H1 (cell line): ENCODE results near the gene AHSP. TPM values are rescaled to one million over a fixed set of nuclear protein-coding genes. Genes with fewer than 3 reads are reported as not detected.

Experiments used
- CTCF ChIA-PET: fragments of 300-600 bp; sonication (Branson Sonifier 250); formaldehyde crosslinking; loops from one replicate; lab custom pipeline; 2021; ENCODE audit not compliant: partially characterized antibody; lab: Charles Lee
- POLR2A ChIA-PET: fragments of 300-600 bp; sonication (Branson Sonifier 250); formaldehyde crosslinking; loops from one replicate; lab custom pipeline; 2021; ENCODE audit warnings: inconsistent platforms; ENCODE audit not compliant: partially characterized antibody; lab: Charles Lee
- DNase-seq, 2 experiments: peaks; one replicate each; pipeline versions ENCODE4 v3.0.0 to v3.0.0-alpha.2; 2010 to 2022; ENCODE audit warnings: low spot score in 2 of 2, low read depth in 1 of 2, mixed read lengths in 1 of 2
- FAIRE-seq: peaks from 2 replicates; lab custom pipeline; 2011; peaks lifted over from hg19 to GRCh38; lab: Jason Lieb, UNC
- H2AFZ ChIP-seq: 2 replicates; pipeline ENCODE4 v1.8.1; 2012; ENCODE audit warnings: low read length, inconsistent platforms
- H2AK5ac ChIP-seq: 2 replicates; pipeline ENCODE4 v1.6.1; 2013; ENCODE audit warnings: low read depth, low read length
- H2BK120ac ChIP-seq: replicated peaks from 2 replicates; pipeline ENCODE3; 2013; ENCODE audit warnings: low read depth, low read length, inconsistent platforms
- H2BK12ac ChIP-seq: 2 replicates; pipeline ENCODE4 v1.6.1; 2013; ENCODE audit warnings: low read depth, low read length
- H2BK15ac ChIP-seq: 2 replicates; pipeline ENCODE4 v1.6.1; 2013; ENCODE audit warnings: low read length
- H2BK20ac ChIP-seq: 2 replicates; pipeline ENCODE4 v1.6.1; 2013; ENCODE audit warnings: low read length
- H2BK5ac ChIP-seq: 2 replicates; pipeline ENCODE4 v1.6.1; 2013; ENCODE audit warnings: low read depth, low read length
- H3K14ac ChIP-seq: 2 replicates; pipeline ENCODE4 v1.6.1; 2013; ENCODE audit warnings: inconsistent platforms; ENCODE audit not compliant: insufficient read length
- H3K18ac ChIP-seq: 2 replicates; pipeline ENCODE4 v1.6.1; 2013; ENCODE audit warnings: low read length; ENCODE audit errors: extremely low read depth
- H3K23ac ChIP-seq: 2 replicates; pipeline ENCODE4 v1.6.1; 2013; ENCODE audit warnings: inconsistent platforms; ENCODE audit not compliant: insufficient read length
- H3K23me2 ChIP-seq: 2 replicates; pipeline ENCODE4 v1.6.1; 2013; ENCODE audit warnings: low read depth, low read length
- H3K27ac ChIP-seq: 2 replicates; pipeline ENCODE4 v1.6.1; 2011; ENCODE audit warnings: low read depth, low read length, inconsistent platforms
- H3K27me3 ChIP-seq, 4 experiments: replicated peaks in 1 of 4; 1 replicate in 1 of 4; 2 replicates in 3 of 4; pipeline versions ENCODE4 v1.6.1 to v1.8.1; 2011 to 2013; ENCODE audit warnings: low read length in 3 of 4, mild to moderate bottlenecking in 3 of 4, inconsistent platforms in 2 of 4, mixed read lengths in 2 of 4, moderate library complexity in 1 of 4; ENCODE audit not compliant: control insufficient read depth in 3 of 4, insufficient read depth in 3 of 4; ENCODE audit errors: extremely low read depth in 1 of 4
- H3K36me3 ChIP-seq, 4 experiments: 2 replicates each; pipeline versions ENCODE4 v1.6.1 to v1.8.1; 2011 to 2013; ENCODE audit warnings: mild to moderate bottlenecking in 4 of 4, low read length in 3 of 4, moderate library complexity in 2 of 4, control low read depth in 1 of 4, inconsistent platforms in 1 of 4; ENCODE audit not compliant: insufficient read depth in 4 of 4, control insufficient read depth in 2 of 4
- H3K4ac ChIP-seq: replicated peaks from 2 replicates; pipeline ENCODE3; 2013; ENCODE audit warnings: low read length, low read depth, mixed read lengths, inconsistent platforms; ENCODE audit not compliant: insufficient read length
- H3K4me1 ChIP-seq, 4 experiments: replicated peaks in 1 of 4; 1 replicate in 1 of 4; 2 replicates in 3 of 4; pipeline versions ENCODE4 v1.6.1 to v1.8.1; 2011 to 2013; ENCODE audit warnings: low read length in 3 of 4, inconsistent platforms in 2 of 4, mixed read lengths in 1 of 4; ENCODE audit not compliant: insufficient read depth in 4 of 4, control insufficient read depth in 3 of 4
- H3K4me2 ChIP-seq, 2 experiments: 2 replicates each; pipeline versions ENCODE4 v1.6.1 to v1.8.1; 2011 to 2013; ENCODE audit warnings: low read depth in 2 of 2, low read length in 2 of 2, control low read depth in 1 of 2, inconsistent platforms in 1 of 2, mild to moderate bottlenecking in 1 of 2; ENCODE audit not compliant: insufficient read depth in 1 of 2
- H3K4me3 ChIP-seq, 4 experiments: fragments of 200-600, 300-600 bp in 1 of 4; sonication (generic), shearing (Covaris generic), sonication (Bioruptor Twin) in 1 of 4; 2 replicates each; pipeline versions ENCODE4 v1.5.1 to v1.8.1; 2011 to 2016; ENCODE audit warnings: low read length in 4 of 4, low read depth in 3 of 4, control low read depth in 2 of 4, inconsistent platforms in 2 of 4, mild to moderate bottlenecking in 2 of 4, mixed read lengths in 1 of 4, moderate library complexity in 1 of 4; ENCODE audit not compliant: insufficient read depth in 2 of 4; ENCODE audit errors: extremely low read depth in 1 of 4
- H3K56ac ChIP-seq: replicated peaks from 2 replicates; pipeline ENCODE3; 2013; ENCODE audit warnings: low read depth, mild to moderate bottlenecking, mixed read lengths, low read length, inconsistent platforms; ENCODE audit not compliant: insufficient read length
- H3K79me1 ChIP-seq: 2 replicates; pipeline ENCODE4 v1.6.1; 2013; ENCODE audit warnings: low read depth, low read length, control low read depth
- H3K79me2 ChIP-seq, 2 experiments: 2 replicates each; pipeline versions ENCODE4 v1.6.1 to v1.8.1; 2012 to 2013; ENCODE audit warnings: low read length in 2 of 2, mild to moderate bottlenecking in 2 of 2, inconsistent platforms in 1 of 2; ENCODE audit not compliant: insufficient read depth in 2 of 2, control insufficient read depth in 1 of 2
- H3K9ac ChIP-seq, 4 experiments: replicated peaks in 1 of 4; 1 replicate in 1 of 4; 2 replicates in 3 of 4; pipeline versions ENCODE4 v1.6.1 to v1.8.1; 2011 to 2013; ENCODE audit warnings: low read depth in 3 of 4, low read length in 3 of 4, control low read depth in 2 of 4, mild to moderate bottlenecking in 2 of 4, moderate library complexity in 2 of 4, inconsistent platforms in 1 of 4; ENCODE audit errors: extremely low read depth in 1 of 4
- H3K9me3 ChIP-seq, 2 experiments: 2 replicates each; pipeline versions ENCODE4 v1.6.1 to v1.8.1; 2012 to 2013; ENCODE audit warnings: mild to moderate bottlenecking in 2 of 2, moderate library complexity in 2 of 2, control low read depth in 1 of 2, inconsistent platforms in 1 of 2, low read depth in 1 of 2, low read length in 1 of 2, mixed read lengths in 1 of 2; ENCODE audit not compliant: insufficient read depth in 2 of 2
- H4K20me1 ChIP-seq, 2 experiments: replicated peaks in 1 of 2; 2 replicates each; pipeline versions ENCODE3 to v1.8.1; 2011 to 2013; ENCODE audit warnings: inconsistent platforms in 2 of 2, low read length in 2 of 2, mild to moderate bottlenecking in 1 of 2; ENCODE audit not compliant: insufficient read depth in 2 of 2, control insufficient read depth in 1 of 2
- H4K5ac ChIP-seq: 2 replicates; pipeline ENCODE4 v1.6.1; 2013; ENCODE audit warnings: low read length, low read depth, mixed read lengths, inconsistent platforms; ENCODE audit not compliant: insufficient read length
- H4K8ac ChIP-seq: 2 replicates; pipeline ENCODE4 v1.8.0; 2013; ENCODE audit warnings: mild to moderate bottlenecking, moderate library complexity, low read length, inconsistent platforms; ENCODE audit not compliant: insufficient read depth; ENCODE audit errors: extremely low read depth
- H4K91ac ChIP-seq: replicated peaks from 2 replicates; pipeline ENCODE3; 2013; ENCODE audit warnings: low read length, mixed read lengths, inconsistent platforms; ENCODE audit not compliant: insufficient read length
- ASH2L ChIP-seq: fragments of 200-600, 300-600 bp; sonication (generic); IDR thresholded peaks from one replicate; pipeline ENCODE4 v1.7.1; 2017; ENCODE audit warnings: low read length
- CHD2 ChIP-seq: IDR thresholded peaks from 2 replicates; pipeline ENCODE4 v1.6.1; 2012; ENCODE audit warnings: low read length, improper control_type of control experiment
- CREB1 ChIP-seq: IDR thresholded peaks from 2 replicates; pipeline ENCODE4 v1.6.1; 2012; ENCODE audit warnings: inconsistent platforms
- E2F6 ChIP-seq: IDR thresholded peaks from 2 replicates; pipeline ENCODE4 v1.6.1; 2012; ENCODE audit warnings: inconsistent platforms
- POLR2A ChIP-seq, 2 experiments: IDR thresholded peaks; 1 replicate in 1 of 2; 2 replicates in 1 of 2; pipeline ENCODE4 v1.6.1; 2011; ENCODE audit warnings: low read depth in 2 of 2, low read length in 2 of 2, mild to moderate bottlenecking in 2 of 2; ENCODE audit errors: control extremely low read depth in 1 of 2
- POLR2AphosphoS5 ChIP-seq: IDR thresholded peaks from 2 replicates; pipeline ENCODE4 v1.6.1; 2011; ENCODE audit warnings: low read depth, low read length
- RAD21 ChIP-seq, 2 experiments: IDR thresholded peaks in 1 of 2; conservative IDR thresholded peaks in 1 of 2; 2 replicates each; pipeline ENCODE4 v1.6.1; 2011; ENCODE audit warnings: low read depth in 2 of 2, low read length in 2 of 2, improper control_type of control experiment in 1 of 2, inconsistent platforms in 1 of 2, mild to moderate bottlenecking in 1 of 2, moderate library complexity in 1 of 2
- RFX5 ChIP-seq: IDR thresholded peaks from 2 replicates; pipeline ENCODE4 v1.6.1; 2011; ENCODE audit warnings: low read depth, low read length, improper control_type of control experiment, borderline replicate concordance
- TAF7 ChIP-seq: optimal IDR thresholded peaks from 2 replicates; pipeline ENCODE3; 2011; ENCODE audit warnings: low read depth, mild to moderate bottlenecking, inconsistent platforms, low read length, moderate library complexity, borderline replicate concordance
- TCF12 ChIP-seq: IDR thresholded peaks from 2 replicates; pipeline ENCODE4 v1.6.1; 2011; ENCODE audit warnings: low read depth, mild to moderate bottlenecking, low read length
- WGBS, 2 experiments: shearing (Covaris generic) in 1 of 2; methylation state at CpG; one replicate each; pipeline versions ENCODE4 v1.1.6 to v1.1.7; 2013 to 2015; ENCODE audit warnings: low lambda C conversion rate in 2 of 2, mixed read lengths in 2 of 2, inconsistent platforms in 1 of 2, low coverage in 1 of 2, missing lambda C conversion rate in 1 of 2; ENCODE audit not compliant: insufficient replicate concordance in 2 of 2, insufficient coverage in 1 of 2, insufficient read length in 1 of 2; ENCODE audit errors: extremely low coverage in 1 of 2, missing lambda C conversion rate in 1 of 2; 5-methylcytosine and 5-hydroxymethylcytosine counted together
- polyA plus RNA-seq, 7 experiments: library from polyadenylated mRNA; depleted of rRNA in 3 of 7; stranded (reverse) in 5 of 7; unstranded in 2 of 7; fragments of >200 nt in 5 of 7; fragments of 200-250 nt in 2 of 7; gene quantifications; 1 replicate in 5 of 7; 2 replicates in 1 of 7; 4 replicates in 1 of 7; pipeline versions ENCODE4 v1.2.1 to v1.2.3, GENCODE V29; 2011 to 2013; ENCODE audit warnings: missing spikeins in 2 of 7, mixed read lengths in 2 of 7
- total RNA-seq: library from RNA; stranded (reverse); fragmentation: NEBNext Ultra II Directional; extraction: Animal tissue kit (Norgen Biotek cat#: 25700); gene quantifications from 2 replicates; pipeline ENCODE4 v1.2.1, GENCODE V29; 2021

AHSP gene
- total and polyA plus RNA-seq, 2 of the 8 experiments (the other 6 are each of a cell fraction or from before 2014, with no cell fraction given), result 0.91 to 15.3 TPM

- no peak overlapping the region for H2BK15ac ChIP-seq
- H3K23ac ChIP-seq, result no peak overlapping the region
- FAIRE-seq, result no peak
- WGBS, 2 experiments, result 49% methylated on average over 76 of the region's 77 CpGs; no CpG with 5 or more reads in 1 of the 2 experiments
- no peaks in the 10 kb centered on the region for H3K9me3 ChIP-seq
- H3K4me2 ChIP-seq, result peak overlapping the region; percentile 86 to 95
- no peak overlapping the region for H3K27ac ChIP-seq
- no peak overlapping the region; the same call in 1 of the 2 replicates for H3K18ac ChIP-seq
- POLR2A ChIA-PET, result interaction anchor here (0.6 to 7.9 kb wide), 14 partner anchors 9 to 522 kb away, joined by 3 to 69 read pairs (median 5); partner anchors contain the start of genes ARMC5 and RUSF1
- no peak overlapping the region for H2BK12ac ChIP-seq
- H4K91ac ChIP-seq, result peak overlapping the region; percentile 91
- no peak overlapping the region for H2BK20ac ChIP-seq
- no peaks in the 10 kb centered on the region for H3K79me1 ChIP-seq
- no peak overlapping the region for H3K4ac ChIP-seq
- 0 out of 2 replicates have a peak overlapping the region, but pooled peaks have one; percentile 66 for H2BK5ac ChIP-seq
- peaks cover 0 to 8% (median 5%) of the 10 kb centered on the region in 4 experiments; a peak in 5 of 7 replicates for H3K4me1 ChIP-seq
- H4K8ac ChIP-seq, result peak overlapping the region; percentile 80
- peaks cover 0 to 6% (median 0%) of the 10 kb centered on the region in 4 experiments; a peak in 2 of 8 replicates for H3K36me3 ChIP-seq
- peak overlapping the region in 2 of 4 experiments; percentile 16 to 36; a peak in 1 of 7 replicates for H3K9ac ChIP-seq
- H2BK120ac ChIP-seq, result no peak overlapping the region
- H4K20me1 ChIP-seq, result peaks cover 0 to 18% of the 10 kb centered on the region in 2 experiments
- H3K23me2 ChIP-seq, result peaks cover 15% of the 10 kb centered on the region
- H3K56ac ChIP-seq, result no peak overlapping the region
- peak overlapping the region; percentile 76; the same call in 1 of the 2 replicates for H2AFZ ChIP-seq
- no peak overlapping the region for H4K5ac ChIP-seq
- no peak for DNase-seq
- H2AK5ac ChIP-seq, result no peak overlapping the region
- H3K79me2 ChIP-seq, result no peaks in the 10 kb centered on the region
- CTCF ChIA-PET, result interaction anchor here (1.4 to 3.0 kb wide), 7 partner anchors 8 to 223 kb away, joined by 3 to 12 read pairs (median 7); no protein-coding TSS in a partner anchor
- peaks cover 14 to 54% (median 41%) of the 10 kb centered on the region in 4 experiments for H3K27me3 ChIP-seq
- peak overlapping the region; percentile 44 to 64 (median 54) for H3K4me3 ChIP-seq
- H3K14ac ChIP-seq, result no peak overlapping the region
- TF ChIP-seq POLR2AphosphoS5, result 0 out of 2 replicates have a peak, but pooled peaks have one; percentile 4
- peak; percentile 43; the same call in 1 of the 2 replicates for TF ChIP-seq E2F6
- TF ChIP-seq RAD21 (IDR thresholded peaks at IDR 0.05 in 1 of 2, conservative IDR thresholded peaks at IDR 0.05 in 1 of 2; ENCODE audit: low read depth in 2 of 2, low read length in 2 of 2), result peak; percentile 24 to 28; a peak in 3 of 4 replicates
- no peak for TF ChIP-seq TCF12
- TF ChIP-seq ASH2L, result no peak
- TF ChIP-seq TAF7, result peak; percentile 24
- peak in 1 of 2 experiments; percentile 13; a peak in 1 of 3 replicates for TF ChIP-seq POLR2A (IDR thresholded peaks at IDR 0.05; ENCODE audit: control extremely low read depth in 1 of 2, low read depth in 2 of 2, low read length in 2 of 2)
- TF ChIP-seq RFX5, result no peak
- TF ChIP-seq CHD2, result peak; percentile 12; the same call in 1 of the 2 replicates
- TF ChIP-seq CREB1, result no peak
Observed at GRCh38 chr16:31488468-31489297, 39.0 kb upstream of the AHSP start.
